GM23248 (cell line): ENCODE results near the gene TRAF6.

Source experiments
- EZH2 ChIP-seq: fragments of 200-600 bp; sonication (generic); IDR thresholded peaks from 2 replicates; pipeline ENCODE4 v1.6.1; 2018; ENCODE audit warnings: antibody characterized with exemption, mild to moderate bottlenecking; ENCODE audit not compliant: insufficient read depth, poor library complexity, severe bottlenecking
- EZH2phosphoT487 ChIP-seq: fragments of 200-600 bp; sonication (generic); IDR thresholded peaks from 2 replicates; pipeline ENCODE4 v1.6.1; 2018; ENCODE audit warnings: antibody characterized with exemption, moderate library complexity, mild to moderate bottlenecking, low read depth; ENCODE audit not compliant: insufficient read depth

DNA sequence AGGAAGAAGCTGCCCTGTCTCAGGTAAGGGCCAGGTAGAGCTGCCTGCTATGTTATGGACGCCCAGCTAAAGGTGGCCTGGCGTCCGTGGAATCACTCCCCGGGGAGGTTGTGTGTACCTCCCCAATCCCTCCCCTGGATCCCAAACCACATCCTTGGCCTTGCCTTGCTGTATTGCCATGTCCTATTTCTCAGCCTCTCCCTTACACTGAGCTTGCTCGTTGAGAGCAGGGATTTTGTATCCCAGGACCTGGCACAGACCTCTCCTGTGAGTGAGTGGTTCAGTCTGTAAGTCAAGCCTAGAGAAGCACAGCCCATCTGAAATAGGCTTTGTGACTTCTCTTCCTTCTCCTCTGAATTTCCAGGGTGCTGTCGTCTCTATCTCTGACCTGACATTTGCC, 53.9 kb downstream of the TRAF6 start:
- TF ChIP-seq EZH2, result no peak
- no peak for TF ChIP-seq EZH2phosphoT487
